ENCODE measurements around the gene CYTL1. TPM values are rescaled to one million over a fixed set of nuclear protein-coding genes. Genes with fewer than 3 reads are reported as not detected.
"Not testable (repeated sequence)": the region's sequence is repeated elsewhere in the genome, so short reads cannot be mapped to it uniquely, and the experiment has no call there.

Gene CYTL1, protein sequence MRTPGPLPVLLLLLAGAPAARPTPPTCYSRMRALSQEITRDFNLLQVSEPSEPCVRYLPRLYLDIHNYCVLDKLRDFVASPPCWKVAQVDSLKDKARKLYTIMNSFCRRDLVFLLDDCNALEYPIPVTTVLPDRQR
- total RNA-seq (2014; rRNA removed): not detected in 2 replicates
- polyA plus RNA-seq (2012): 0.19 TPM

DNA sequence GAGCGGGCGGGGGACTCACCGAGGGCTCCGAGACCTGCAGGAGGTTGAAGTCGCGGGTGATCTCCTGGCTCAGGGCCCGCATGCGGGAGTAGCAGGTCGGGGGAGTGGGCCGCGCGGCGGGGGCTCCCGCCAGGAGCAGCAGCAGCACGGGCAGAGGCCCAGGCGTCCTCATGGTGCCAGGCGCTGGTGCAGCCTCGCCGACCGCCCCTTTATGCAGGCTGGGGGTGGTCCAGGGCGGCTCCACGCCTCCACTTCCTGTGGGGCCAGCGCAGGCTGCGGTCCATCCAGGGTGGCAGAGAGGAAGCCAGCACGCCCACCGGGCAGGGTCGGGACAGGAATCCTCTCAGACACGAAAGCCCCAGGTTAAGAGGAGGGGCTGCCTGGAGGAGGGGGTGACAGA is at the start of gene CYTL1:
TSS of gene CYTL1 (minus strand) at position 185 of the 400 bp plus-strand sequence. CDS start at position 172, 13 bp downstream.
- no peak for DNase-seq (ENCODE audit: low read depth)

DNA sequence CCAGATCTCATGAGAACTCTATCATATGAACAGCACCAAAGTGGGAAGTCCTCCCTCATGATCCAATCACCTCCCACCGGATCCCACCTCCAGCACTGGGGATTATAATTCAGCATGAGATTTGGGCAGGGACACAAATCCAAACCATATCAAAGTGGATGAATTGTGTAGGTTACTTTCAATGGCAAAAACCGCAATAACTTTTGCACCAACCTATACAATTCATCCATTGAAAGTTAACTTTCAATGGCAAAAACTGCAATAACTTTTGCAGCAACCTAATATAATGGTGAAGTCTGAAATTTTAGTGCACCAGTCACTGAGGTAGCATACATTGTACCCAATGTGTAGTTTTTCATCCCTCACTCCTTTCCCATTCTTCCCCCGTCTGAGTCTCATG is 48.6 kb upstream of the CYTL1 start:
- no peak for DNase-seq (ENCODE audit: low read depth)

DNA sequence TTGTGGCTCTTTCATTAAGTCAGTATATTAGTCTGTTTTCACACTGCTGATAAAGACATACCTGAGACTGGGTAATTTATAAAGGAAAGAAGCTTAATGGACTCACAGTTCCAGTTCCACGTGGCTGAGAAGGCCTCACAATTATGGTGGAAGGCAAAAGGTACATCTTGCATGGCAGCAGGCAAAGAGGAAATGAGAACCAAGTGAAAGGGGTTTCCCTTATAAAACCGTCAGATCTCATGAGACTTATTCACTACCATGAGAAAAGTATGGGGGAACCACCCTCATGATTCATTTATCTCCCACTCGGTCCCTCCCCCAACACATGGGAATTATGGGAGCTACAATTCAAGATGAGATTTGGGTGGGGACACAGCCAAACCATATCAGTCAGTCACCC is 47.7 kb upstream of the CYTL1 start:
- DNase-seq (ENCODE audit: low read depth): not testable (repeated sequence)

DNA sequence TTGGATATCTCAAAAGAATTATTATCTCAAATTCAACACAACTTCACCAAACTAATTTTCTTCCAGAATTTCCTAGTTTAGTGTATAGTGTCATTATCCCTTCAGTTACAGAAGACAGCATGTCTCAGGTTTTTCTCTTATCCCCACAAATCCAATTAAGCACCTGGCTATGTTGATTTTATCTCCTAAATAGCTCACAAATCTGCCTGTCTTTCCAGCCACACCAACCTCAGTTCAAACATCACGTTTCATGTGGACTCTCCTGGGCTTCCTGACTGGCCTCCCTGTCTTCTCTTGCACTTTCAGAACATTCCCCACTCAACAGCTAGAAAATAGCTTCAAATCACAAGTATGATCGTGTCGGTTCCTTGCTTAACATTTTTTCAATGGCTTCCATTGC is 46.8 kb upstream of the CYTL1 start:
- DNase-seq (ENCODE audit: low read depth): no peak

DNA sequence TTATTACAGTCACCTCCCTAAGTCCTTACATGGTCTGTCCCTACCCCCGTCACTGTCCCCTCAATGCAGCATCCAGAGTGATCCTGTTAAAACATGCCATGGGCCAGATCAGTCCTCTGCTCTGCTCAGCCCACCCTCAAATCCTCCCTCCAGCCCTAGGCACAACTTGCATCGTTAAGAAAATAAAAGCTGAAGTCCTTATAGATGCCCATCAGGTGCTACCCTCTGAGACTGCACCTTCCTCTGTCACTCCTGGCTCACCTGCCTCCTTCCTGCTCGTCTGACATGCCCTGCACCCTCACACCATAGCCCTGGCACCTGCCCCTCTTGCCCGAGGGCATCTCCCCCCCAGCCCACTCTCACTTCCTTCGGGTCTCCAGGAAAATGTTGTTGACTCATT is 36.2 kb upstream of the CYTL1 start:
- no peak for DNase-seq (ENCODE audit: low read depth)

DNA sequence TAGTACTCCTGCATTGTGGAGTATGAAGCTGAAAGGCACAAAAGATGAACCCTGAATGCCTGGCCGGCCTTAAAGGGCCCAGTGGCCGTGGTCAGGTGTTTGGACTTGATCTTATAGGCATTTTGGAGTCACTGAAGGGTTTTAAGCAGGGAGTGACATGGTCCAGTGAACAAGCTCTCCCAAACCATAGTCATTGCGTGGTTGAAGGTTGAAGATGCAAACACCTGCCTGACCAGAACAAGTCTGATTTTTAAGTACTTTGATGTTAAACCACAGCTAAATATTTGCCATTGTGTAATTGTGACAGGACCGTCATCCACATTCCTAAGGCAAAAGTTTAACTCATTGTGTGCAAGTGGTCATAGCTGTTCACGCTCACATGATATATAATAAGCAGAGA is 35.3 kb upstream of the CYTL1 start:
- no peak for DNase-seq (ENCODE audit: low read depth)

DNA sequence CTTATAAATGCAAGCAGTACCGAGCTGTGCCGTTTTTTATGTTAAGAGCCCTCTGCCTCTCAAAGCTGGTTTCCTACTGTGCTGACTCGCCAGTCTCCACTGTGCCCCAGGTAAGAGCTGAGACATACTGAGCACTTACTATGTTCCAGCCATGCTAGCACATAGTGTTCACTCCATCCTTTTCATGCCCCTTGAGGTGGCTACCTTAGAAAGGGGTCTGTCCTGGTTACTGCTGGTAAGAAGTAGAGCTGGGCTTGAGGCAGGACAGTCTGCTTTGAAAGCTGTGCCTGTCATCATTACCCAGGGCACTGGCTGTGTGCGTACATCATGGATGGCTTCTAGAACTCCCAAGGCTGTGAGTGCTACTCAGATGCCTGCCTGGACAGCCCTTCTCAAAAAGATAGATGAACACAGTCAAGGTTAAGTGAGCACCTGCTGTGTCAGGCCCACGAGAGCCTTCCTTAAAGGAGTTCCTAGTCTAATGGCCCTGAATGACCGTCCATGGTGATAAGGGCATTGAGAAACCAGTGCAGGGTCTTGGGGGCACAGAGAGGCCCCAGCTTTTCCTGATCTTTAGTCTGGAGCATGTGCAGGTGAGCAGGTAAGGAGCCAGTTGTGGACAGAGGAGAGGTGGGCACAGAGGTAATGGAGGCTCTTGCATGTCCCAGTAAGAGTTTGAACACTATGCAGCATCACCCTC is 33.6 kb upstream of the CYTL1 start:
- no peak for DNase-seq (ENCODE audit: low read depth)

DNA sequence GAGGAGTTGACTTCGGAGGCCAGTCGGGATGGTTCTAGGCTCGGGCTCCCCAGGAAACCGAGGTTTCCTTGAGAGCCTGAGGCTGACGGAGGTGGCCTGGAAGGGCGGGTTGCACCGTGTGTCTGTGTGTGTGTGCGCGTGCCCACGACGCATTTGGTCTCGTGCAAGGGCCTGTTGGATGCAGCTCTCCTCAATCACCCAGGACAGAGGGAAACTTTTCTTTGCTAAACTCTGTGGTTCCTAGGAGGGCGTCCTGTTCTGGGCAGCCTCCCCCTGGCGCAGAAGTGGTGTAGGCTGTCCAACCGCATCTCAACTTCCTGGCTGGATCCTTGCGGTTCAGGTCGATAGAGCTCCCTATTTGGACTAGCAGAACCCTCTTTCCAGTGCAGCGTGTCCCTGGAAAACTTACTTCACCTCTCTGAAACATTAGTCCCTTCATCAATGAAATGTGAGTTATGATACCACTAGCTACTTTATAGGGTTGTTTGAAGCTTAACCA is 33.0 kb upstream of the CYTL1 start:
- DNase-seq (ENCODE audit: low read depth): no peak

DNA sequence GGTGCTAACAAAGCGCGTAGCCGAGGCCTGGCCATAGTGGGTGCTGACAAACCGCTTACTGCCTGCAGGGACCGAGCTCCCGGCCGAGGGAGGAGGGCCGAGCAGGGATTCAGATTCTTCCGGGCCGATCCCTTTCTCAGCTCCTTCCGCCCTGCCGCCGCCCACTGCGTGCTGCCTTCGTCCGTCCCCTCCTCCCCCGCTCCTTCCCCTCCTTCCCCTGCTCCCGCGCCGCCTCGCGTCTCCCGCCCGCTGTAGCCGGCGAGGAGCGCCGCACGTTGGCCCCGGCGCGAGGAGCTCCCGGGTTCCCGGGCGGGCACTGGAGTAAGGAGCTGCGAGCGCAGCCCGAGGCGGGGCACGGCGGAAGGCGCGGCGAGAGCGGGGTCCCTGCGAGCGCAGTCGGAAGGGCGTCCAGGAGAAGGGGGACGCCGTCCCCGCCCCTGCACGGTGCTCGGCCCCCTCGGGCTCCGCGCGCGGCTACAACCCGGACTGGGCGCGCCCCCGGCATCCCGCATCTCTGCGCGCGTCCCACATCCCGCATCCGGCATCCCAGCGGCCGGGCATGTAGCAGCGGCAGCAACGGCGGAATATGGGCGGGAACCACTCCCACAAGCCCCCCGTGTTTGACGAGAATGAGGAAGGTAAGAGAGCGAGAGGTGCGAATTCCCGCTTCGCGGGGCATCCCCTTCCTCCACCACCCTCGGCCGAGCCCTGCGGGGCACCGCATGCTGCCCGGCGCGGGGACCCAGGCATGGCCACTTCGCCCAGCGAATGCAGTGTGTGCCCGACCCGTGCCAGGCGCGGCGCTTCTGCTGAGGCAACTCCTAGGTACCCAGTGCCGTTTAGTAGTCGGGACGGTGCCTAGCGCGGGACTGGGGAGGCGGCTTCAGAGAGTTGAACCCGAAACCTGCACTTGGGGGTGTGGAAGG is 32.3 kb upstream of the CYTL1 start, which contains the start of gene STK32B:
TSS of gene STK32B (plus strand) at position 203 of the 926 bp plus-strand sequence.
- peak; percentile 50 for DNase-seq (ENCODE audit: low read depth)

DNA sequence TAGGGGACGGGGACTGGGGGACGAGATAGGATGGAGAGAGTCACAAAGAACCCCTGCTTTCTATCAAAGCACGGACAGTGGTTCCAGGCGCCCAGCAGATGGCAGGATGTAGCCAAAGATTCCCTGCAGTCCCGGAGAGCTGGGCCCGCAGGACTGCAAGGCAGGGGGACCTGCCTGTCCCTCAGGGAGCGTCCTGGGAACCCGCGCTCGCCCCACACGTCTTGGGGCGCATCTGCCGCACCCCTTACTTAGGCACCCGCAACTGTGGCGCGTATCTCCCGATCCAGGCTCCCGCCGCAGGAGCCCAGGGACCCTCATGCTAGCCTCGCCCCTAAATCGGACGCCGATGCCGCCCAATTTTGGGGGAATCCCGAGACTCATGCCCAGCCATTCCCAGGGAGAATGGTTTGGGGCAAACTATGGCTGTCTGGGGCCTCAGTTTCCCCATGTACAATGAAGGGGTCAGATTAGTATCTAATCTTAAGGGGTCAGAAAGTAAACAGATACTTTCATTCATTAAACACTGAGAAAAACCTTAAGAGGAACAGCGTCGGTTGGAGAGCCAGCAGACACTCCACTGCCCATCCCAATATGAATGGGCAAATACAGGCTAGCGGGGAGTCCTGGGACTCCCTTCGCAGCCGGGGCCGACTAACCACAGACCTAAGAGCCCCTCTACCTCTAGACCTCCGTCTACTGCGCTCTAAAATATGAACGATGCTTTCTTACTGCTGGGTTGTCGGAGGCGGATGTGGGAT is 31.4 kb upstream of the CYTL1 start:
- peak; percentile 65 for DNase-seq (ENCODE audit: low read depth)

DNA sequence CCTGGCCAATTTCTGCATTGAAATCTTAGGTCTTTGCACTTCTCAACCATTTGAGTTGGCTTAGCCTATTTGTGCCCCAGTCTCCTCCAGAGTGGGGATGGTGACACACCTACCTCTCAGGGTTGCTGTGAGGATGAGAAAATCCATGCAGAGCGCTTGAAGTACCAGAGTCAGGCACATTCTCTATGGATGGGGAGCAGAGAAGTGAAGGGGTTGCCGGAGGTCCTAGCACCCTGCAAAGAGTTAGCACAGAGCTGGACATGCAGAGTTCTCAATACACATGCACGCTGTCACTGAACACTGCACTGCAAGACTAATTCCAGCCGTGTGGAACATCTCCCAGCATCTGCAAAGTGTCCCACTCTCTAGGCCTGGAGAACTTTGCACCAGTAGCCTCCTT is 29.5 kb upstream of the CYTL1 start:
- no peak for DNase-seq (ENCODE audit: low read depth)

DNA sequence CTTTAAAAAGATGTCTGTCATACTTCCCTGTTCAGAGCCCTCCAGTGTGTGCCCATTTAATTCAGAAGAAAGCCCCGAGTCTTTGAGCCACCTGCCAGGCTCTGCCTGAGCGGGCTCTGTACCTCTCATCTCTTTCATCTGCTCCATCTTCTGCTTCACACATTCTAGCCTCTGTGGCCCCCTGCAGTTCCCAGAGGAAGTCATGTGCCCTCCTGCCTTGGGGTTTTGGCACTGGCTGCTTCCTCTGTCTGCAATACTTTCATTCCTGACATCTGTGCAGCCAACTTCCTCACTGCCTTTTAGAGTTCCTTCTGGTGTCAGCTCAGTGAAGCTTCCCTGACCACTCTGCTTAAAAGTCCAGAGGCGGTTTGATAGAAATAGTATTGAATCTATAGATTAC is 25.8 kb upstream of the CYTL1 start:
- DNase-seq (ENCODE audit: low read depth): no peak

DNA sequence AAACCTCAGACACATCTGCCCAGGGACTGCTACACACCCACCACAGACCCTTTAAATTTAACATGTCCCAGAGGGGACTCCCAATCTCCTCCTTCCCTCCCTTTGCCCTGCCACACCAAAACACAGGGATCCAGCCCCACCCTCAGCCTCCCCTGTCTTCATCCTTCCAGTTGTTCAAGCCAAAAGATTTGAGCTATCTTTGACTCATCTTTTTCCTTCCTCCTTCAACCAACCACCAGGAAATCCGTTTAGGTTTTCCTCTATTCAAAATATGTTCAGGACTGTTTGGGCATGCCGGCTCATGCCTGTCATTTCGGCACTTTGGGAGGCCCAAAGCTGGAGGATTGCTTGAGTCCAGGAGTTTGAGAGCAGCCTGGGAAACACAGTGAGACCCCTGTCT is 25.1 kb upstream of the CYTL1 start:
- no peak for DNase-seq (ENCODE audit: low read depth)

DNA sequence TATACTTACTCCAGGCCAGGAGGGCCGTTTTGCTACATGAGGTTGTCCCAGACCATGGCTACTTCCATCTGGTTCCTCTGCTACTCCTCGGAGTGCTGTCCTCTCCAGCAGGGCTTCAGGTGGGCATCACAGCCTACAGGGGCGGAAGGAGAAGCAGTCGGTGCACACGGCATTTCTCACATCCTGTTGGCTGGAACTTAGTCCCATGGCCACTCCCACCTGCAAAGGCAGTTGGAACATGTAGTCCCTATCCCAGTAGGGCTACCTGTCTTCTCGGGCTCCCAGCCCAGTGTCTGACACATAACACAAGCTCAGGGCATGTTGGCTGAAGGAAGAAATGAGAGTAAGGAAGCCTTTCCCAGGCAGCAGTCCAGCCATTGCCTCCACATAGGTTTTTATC is 24.3 kb upstream of the CYTL1 start:
- DNase-seq (ENCODE audit: low read depth): no peak

DNA sequence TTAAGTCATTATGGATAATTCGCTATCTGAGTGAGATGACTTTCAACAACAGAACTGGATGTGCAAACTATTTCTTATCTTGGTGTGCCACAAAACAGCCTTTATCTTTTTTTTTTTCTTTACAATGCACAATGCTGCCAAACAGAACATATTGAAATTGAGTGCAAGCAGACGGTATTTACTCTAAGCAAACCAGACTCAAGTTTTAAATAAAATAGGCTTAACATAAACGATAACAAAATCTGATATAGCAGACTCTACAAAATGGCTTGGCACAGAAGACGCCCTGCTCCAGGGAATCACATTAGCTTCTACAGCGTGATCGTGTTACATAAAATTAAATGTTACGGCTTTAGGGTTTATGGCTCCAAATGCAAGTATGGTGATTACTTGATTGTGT is 22.4 kb upstream of the CYTL1 start:
- DNase-seq (ENCODE audit: low read depth): no peak

DNA sequence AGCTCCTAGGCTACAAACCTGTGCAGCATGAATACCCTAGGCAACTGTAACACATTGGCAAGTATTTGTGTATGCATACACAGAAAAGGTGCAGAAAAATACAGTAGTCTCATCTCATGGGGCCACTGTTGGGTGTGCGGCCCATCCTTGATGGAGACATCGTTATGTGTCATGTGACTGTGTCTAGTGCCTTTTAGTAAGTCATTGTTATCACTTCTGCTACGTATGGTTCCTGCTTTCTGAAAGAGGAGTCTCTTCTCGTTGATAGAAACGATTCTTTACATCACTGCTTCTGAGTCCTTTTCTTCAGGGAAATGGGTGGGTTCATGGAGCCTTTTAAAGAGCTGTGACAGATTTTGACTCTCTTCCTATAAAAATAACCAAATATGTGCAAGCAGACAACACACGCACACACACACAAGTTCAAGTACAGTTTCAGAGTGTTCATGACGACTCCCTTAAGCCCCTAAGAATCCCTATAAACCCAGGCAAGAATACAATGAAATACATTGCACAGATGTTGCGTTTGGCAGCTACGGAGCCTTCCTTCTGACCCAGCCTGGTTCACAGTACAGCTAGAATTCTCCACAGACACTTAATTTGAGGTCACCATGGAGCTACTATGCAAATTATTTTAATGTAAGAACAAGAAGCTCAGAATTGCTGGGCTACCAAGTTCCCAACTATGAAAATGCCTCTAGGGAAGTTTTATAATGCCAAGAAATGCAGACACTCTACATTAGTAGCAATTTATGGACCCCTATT is 21.8 kb upstream of the CYTL1 start:
- no peak for DNase-seq (ENCODE audit: low read depth)

DNA sequence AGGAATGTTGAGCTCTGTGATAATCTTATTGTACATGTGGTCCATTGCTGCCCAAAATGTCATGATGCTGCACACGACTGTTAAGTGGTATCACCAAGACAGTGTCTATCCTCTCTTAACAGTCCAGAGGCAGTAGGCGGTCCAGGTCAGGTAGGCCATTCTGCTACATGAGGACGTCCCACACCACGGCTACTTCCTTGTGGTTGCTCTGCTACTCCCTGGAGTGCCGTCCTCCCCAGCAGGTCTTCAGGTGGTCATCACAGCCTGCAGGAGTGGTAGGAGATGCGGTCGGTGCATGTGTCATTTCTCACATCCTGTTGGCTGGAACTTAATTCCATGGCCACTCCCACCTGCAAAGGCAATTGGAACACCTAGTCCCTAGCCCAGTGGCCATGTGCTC is 20.5 kb upstream of the CYTL1 start:
- no peak for DNase-seq (ENCODE audit: low read depth)

DNA sequence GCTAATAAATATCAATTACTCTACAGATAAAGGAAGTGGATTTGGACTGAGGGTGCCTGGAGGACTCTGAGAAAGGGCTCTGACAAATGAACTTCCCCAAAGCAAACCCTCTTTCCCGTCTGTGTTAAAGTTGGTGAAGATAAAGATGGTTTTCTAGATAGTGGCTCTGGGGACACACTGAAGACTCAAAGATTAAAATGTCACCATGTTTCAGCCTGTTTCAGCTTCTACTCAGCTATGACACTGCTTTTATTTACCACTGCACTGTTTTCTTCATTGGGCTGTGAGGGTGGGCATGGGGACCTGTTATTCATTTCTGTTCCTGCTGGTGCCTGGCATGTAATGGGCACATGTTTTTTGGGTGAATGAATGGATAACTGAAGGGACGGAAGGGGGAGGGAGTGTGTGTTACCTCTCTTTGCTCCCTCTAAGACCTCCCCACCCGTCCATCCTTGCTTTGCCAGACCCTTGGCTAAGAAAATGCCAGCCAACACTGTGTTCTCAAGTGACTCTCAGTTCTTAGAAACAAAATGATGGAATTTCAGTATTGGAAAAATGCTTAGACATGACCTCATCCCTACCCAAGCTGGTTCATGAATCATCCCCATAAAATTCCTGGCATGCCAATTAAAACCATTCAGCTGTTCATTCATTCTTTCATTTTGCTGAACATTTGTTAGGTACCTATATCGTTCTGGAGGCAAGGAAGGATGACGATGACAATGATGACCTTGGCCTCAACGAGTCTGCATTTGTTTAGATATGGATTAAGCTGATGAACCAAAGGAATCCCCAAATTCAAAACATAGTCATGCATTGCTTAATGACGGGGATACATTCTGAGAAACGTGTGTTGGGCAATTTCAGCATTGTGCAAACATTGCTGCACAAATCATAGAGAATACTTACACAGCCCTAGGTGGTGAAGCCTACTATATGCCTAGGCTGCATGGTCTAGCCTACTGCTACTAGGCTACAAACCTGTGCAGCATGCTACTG is 18.6 kb upstream of the CYTL1 start:
- DNase-seq (ENCODE audit: low read depth): peak; percentile 95

DNA sequence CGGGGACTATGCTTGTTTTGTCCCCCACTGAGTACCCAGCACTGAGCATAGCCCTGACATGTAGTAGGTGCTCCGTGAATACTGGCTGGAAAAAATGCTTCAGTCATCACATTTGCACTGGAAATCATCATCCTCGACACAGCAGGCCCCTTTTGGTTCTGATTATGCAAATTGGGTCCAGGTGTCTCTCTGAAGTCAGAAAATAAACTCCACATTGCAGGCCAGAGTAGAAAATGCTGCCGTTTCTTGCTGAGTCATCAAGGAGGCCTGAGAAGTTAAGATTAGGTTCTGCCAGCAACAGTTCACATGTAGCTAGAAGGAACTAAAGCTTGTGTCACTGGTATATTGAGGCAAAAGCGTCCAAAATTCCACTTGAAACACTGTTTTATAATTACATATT is 17.0 kb upstream of the CYTL1 start:
- peak; percentile 13 for DNase-seq (ENCODE audit: low read depth)
